Ishikawa (cell line): ENCODE data around the gene KRT12.

Experiments
- CEBPB ChIP-seq: IDR thresholded peaks from 2 replicates; pipeline ENCODE4 v1.6.1; 2012
- CREB1 ChIP-seq: IDR thresholded peaks from 2 replicates; pipeline ENCODE4 v1.6.1; 2012; ENCODE audit warnings: low read depth
- EGR1 ChIP-seq: IDR thresholded peaks from 2 replicates; pipeline ENCODE4 v1.6.1; 2012
- EP300 ChIP-seq: IDR thresholded peaks from 2 replicates; pipeline ENCODE4 v1.6.1; 2012; ENCODE audit warnings: borderline replicate concordance
- FOXM1 ChIP-seq: IDR thresholded peaks from 2 replicates; pipeline ENCODE4 v1.6.1; 2012; ENCODE audit warnings: low read depth, borderline replicate concordance
- MAX ChIP-seq: IDR thresholded peaks from 2 replicates; pipeline ENCODE4 v1.6.1; 2012
- NFIC ChIP-seq: IDR thresholded peaks from 2 replicates; pipeline ENCODE4 v1.6.1; 2012
- RAD21 ChIP-seq: IDR thresholded peaks from 2 replicates; pipeline ENCODE4 v1.6.1; 2012; ENCODE audit warnings: low read depth
- REST ChIP-seq: IDR thresholded peaks from 2 replicates; pipeline ENCODE4 v1.6.1; 2012; ENCODE audit warnings: low read depth, mild to moderate bottlenecking
- TAF1 ChIP-seq: IDR thresholded peaks from 2 replicates; pipeline ENCODE4 v1.6.1; 2012; ENCODE audit warnings: low read depth, mild to moderate bottlenecking
- TCF12 ChIP-seq: IDR thresholded peaks from 2 replicates; pipeline ENCODE4 v1.6.1; 2012; ENCODE audit warnings: low read depth
- TEAD4 ChIP-seq: IDR thresholded peaks from 2 replicates; pipeline ENCODE4 v1.6.1; 2012
- USF1 ChIP-seq: IDR thresholded peaks from 2 replicates; pipeline ENCODE4 v1.6.1; 2012
- YY1 ChIP-seq: IDR thresholded peaks from 2 replicates; pipeline ENCODE4 v1.6.1; 2012; ENCODE audit warnings: low read depth
- ZBTB7A ChIP-seq: IDR thresholded peaks from 2 replicates; pipeline ENCODE4 v1.6.1; 2012; ENCODE audit warnings: low read depth

The KRT12 gene

GRCh38 chr17:40862985-40863733 lies 3.9 kb downstream of the KRT12 start:
- no peak for TF ChIP-seq CREB1

GRCh38 chr17:40859536-40859935 lies 7.5 kb downstream of the KRT12 start:
- no peak for TF ChIP-seq EP300
- no peak for TF ChIP-seq CREB1
- no peak for TF ChIP-seq YY1
- TF ChIP-seq ZBTB7A: no peak
- TF ChIP-seq CEBPB: no peak
- no peak for TF ChIP-seq TCF12
- TF ChIP-seq TEAD4: no peak
- TF ChIP-seq USF1: no peak
- TF ChIP-seq EGR1: no peak
- no peak for TF ChIP-seq TAF1
- TF ChIP-seq NFIC: no peak
- TF ChIP-seq MAX: no peak
- no peak for TF ChIP-seq FOXM1

- TF ChIP-seq EP300 (no peak), USF1 (no peak), CEBPB (no peak), TEAD4 (no peak), NFIC (no peak), TAF1 (no peak), FOXM1 (no peak), EGR1 (no peak)
Measured at GRCh38 chr17:40857535-40857934, 9.5 kb downstream of the KRT12 start.

GRCh38 chr17:40854175-40854814 lies 12.7 kb downstream of the KRT12 start:
- TF ChIP-seq REST (no peak), ZBTB7A (no peak), FOXM1 (no peak), MAX (no peak), CREB1 (no peak), RAD21 (no peak), CEBPB (no peak), TEAD4 (no peak), NFIC (no peak), EGR1 (no peak), TAF1 (no peak), YY1 (no peak), EP300 (no peak), TCF12 (no peak)

GRCh38 chr17:40852364-40852763 lies 14.7 kb downstream of the KRT12 start:
- TF ChIP-seq CEBPB (no peak), TCF12 (no peak), EP300 (no peak), TEAD4 (no peak), EGR1 (no peak), ZBTB7A (no peak)

- TF ChIP-seq TAF1 (no peak), ZBTB7A (no peak), EGR1 (no peak), CEBPB (no peak), NFIC (no peak), YY1 (no peak), REST (no peak), TEAD4 (no peak)
Measured at GRCh38 chr17:40850293-40850972, 16.6 kb downstream of the KRT12 start.
